GM12891 (cell line): ENCODE measurements around the gene PLCG2.

Experiments
- POLR2A ChIP-seq: IDR thresholded peaks from 2 replicates; pipeline ENCODE4 v1.6.1; 2011; ENCODE audit warnings: low read depth, low read length, control low read depth
- POLR2AphosphoS5 ChIP-seq: IDR thresholded peaks from 2 replicates; pipeline ENCODE4 v1.6.1; 2011; ENCODE audit warnings: low read depth, low read length, control low read depth

DNA sequence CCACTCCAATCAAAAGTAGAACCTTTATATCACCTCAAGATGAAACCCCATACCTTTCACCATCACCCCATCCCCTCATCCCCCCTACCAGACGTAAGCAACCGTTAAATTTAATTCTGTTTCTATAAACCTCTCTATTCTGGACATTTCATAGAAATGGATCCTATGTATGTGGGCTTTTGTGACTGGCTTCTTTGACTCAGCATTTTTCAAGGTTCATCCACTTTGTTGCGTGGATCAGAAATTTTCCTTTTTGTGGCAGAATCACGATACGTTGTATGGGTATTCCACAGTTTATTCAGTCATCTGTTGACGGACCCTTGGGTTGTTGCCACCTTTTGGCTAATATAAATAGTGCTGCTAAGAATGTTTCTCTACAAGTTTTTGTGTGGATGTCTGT lies 8.6 kb downstream of the PLCG2 start:
- no peak for TF ChIP-seq POLR2A
- no peak for TF ChIP-seq POLR2AphosphoS5
